LNCAP (cell line): Measurements from ENCODE around the gene NDUFB11.

ENCODE experiments used
- CTCF ChIP-seq: fragments of 450-650 bp; IDR thresholded peaks from 2 replicates; pipeline ENCODE4 v1.5.1; 2017; ENCODE audit warnings: mild to moderate bottlenecking

Gene NDUFB11

GRCh38 chrX:47172971-47173792 is 28.7 kb upstream of the NDUFB11 start:
- no peak for TF ChIP-seq CTCF

- no peak for TF ChIP-seq CTCF
Observed at GRCh38 chrX:47172549-47172948, 28.0 kb upstream of the NDUFB11 start.

- no peak for TF ChIP-seq CTCF
Observed at GRCh38 chrX:47171996-47172395, 27.5 kb upstream of the NDUFB11 start.

- no peak for TF ChIP-seq CTCF
Observed at GRCh38 chrX:47170861-47171692, 26.6 kb upstream of the NDUFB11 start.

- TF ChIP-seq CTCF: no peak
Observed at GRCh38 chrX:47169726-47170515, 25.4 kb upstream of the NDUFB11 start.

- no peak for TF ChIP-seq CTCF
Observed at GRCh38 chrX:47169273-47169672, 24.8 kb upstream of the NDUFB11 start.

- TF ChIP-seq CTCF: no peak
Observed at GRCh38 chrX:47168495-47169073, 24.1 kb upstream of the NDUFB11 start.
